Measurements from ENCODE around the gene CYB561A3. TPM values are rescaled to one million over a fixed set of nuclear protein-coding genes. Genes with fewer than 3 reads are reported as not detected.

The CYB561A3 gene
- total RNA-seq, 1 experiment from 2014 or later: 80.3 TPM

GRCh38 chr11:61370349-61371005 is 8.8 kb upstream of the CYB561A3 start:
- in situ Hi-C loops (cut with HindIII; ENCODE audit: low pct_unique_long_range_greater_than_20kb, low sequenced_read_pairs): no loop called here
- CTCF ChIA-PET: interaction anchor here (1.2 kb wide), 1 partner anchor 15 kb away, joined by 4 read pairs; no protein-coding TSS in a partner anchor
- no peak for TF ChIP-seq SIN3A (IDR thresholded peaks at IDR 0.05; ENCODE audit: borderline replicate concordance, insufficient read depth, low read depth, low read length)
- TF ChIP-seq CTCF (IDR thresholded peaks at IDR 0.05): no peak
- TF ChIP-seq REST (IDR thresholded peaks at IDR 0.05; ENCODE audit: insufficient read depth in 1 of 2, low read depth in 2 of 2, low read length in 1 of 2): no peak
- no peak for TF ChIP-seq TCF7L2 (IDR thresholded peaks at IDR 0.05; ENCODE audit: low read depth, low read length)
- peak; percentile 24; the same call in 1 of the 2 replicates for TF ChIP-seq POLR2AphosphoS5 (IDR thresholded peaks at IDR 0.05; ENCODE audit: low read depth, low read length)
- POLR2A ChIA-PET: interaction anchor here (1.5 kb wide), 1 partner anchor 9 kb away, joined by 9 read pairs; the partner anchor contains the start of genes CYB561A3 and TMEM138
- intact Hi-C loops (cut with micrococcal nuclease; ENCODE audit: unreplicated experiment): no loop called here
- Histone ChIP-seq H3K4me1 (ENCODE audit: control insufficient read depth, insufficient read depth, low read length) (no peaks in the 10 kb centered on the region), H3K36me3 (ENCODE audit: control insufficient read depth, insufficient read depth, low read length) (peaks cover 22% of the 10 kb centered on the region), H3K27ac (ENCODE audit: low read length) (no peak overlapping the region), H3K4me3 (ENCODE audit: low read depth in 2 of 2, low read length in 2 of 2) (no peak overlapping the region), H3K9me3 (ENCODE audit: control insufficient read depth, insufficient read depth, low read depth, low read length) (peaks cover 7% of the 10 kb centered on the region; the same call in 1 of the 2 replicates), H3K27me3 (ENCODE audit: control insufficient read depth, insufficient read depth, low read length) (no peaks in the 10 kb centered on the region)
- DNase-seq (ENCODE audit: low read depth, low spot score) (no peak), ATAC-seq (peak; percentile 62)
- no TSS peak for BruUV-seq (replicated peaks)

DNA sequence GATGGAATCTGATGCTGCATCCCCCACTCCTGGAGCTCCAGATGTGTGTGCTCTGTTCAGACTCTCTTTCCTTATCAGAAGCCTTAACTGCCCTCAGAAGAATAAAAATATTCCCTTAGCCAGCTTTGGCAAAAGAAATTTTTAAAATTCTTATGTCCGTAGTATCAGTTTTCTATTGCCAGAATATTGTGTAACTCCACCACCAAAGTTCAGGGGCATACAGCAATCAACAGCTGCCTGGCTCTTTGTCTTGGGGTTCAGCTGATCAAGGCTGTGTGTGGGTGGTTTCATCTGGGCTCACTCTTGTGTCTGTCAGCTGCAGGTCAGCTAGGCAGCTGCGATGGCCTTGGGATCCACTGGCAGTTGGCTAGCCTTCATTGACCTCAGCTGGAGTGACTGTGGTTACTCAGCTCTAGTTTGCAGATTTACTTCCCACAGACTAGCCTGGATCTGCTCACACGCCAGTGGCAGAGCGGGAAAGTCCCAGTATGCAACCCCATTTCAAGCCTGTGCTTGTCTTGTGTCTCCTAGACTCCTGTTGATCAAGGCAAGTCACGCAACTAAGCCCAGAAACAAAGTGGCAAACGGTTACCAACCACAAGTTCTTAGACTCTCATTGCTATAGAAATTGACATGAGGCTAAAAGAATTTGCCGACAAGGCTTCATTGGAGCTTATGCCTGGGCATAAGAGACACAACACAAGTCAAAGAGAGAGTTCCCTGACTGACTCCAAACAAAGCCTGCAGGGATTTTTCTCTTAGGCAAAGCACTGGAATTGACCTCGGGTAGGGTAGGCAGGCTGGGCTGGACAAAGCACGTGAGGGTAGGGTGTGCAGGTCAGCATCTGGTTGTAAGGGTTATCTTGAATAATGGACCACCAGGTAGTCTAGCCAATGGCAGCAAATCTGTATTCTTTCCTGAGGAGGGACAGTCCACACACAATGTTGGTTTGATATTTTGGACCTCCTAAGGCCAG is 8.0 kb upstream of the CYB561A3 start:
- intact Hi-C loops (cut with micrococcal nuclease; ENCODE audit: unreplicated experiment) (no loop called here), in situ Hi-C loops (cut with HindIII; ENCODE audit: low pct_unique_long_range_greater_than_20kb, low sequenced_read_pairs) (no loop called here)
- ATAC-seq (peak; percentile 32; the same call in 1 of the 2 replicates), DNase-seq (ENCODE audit: low read depth, low spot score) (no peak)
- no peak overlapping the region for H3K4me3 ChIP-seq (ENCODE audit: low read depth in 2 of 2, low read length in 2 of 2)
- H3K36me3 ChIP-seq (ENCODE audit: control insufficient read depth, insufficient read depth, low read length): peaks cover 22% of the 10 kb centered on the region
- H3K27me3 ChIP-seq (ENCODE audit: control insufficient read depth, insufficient read depth, low read length): no peaks in the 10 kb centered on the region
- H3K27ac ChIP-seq (ENCODE audit: low read length): no peak overlapping the region
- H3K4me1 ChIP-seq (ENCODE audit: control insufficient read depth, insufficient read depth, low read length): no peaks in the 10 kb centered on the region
- peaks cover 7% of the 10 kb centered on the region; the same call in 1 of the 2 replicates for H3K9me3 ChIP-seq (ENCODE audit: control insufficient read depth, insufficient read depth, low read depth, low read length)
- ChIA-PET POLR2A (no interaction called here), CTCF (interaction anchor here (0.5 to 1.2 kb wide), 2 partner anchors 15 to 16 kb away, joined by 4 to 6 read pairs; no protein-coding TSS in a partner anchor)
- BruUV-seq (replicated peaks): no TSS peak
- TF ChIP-seq SIN3A (IDR thresholded peaks at IDR 0.05; ENCODE audit: borderline replicate concordance, insufficient read depth, low read depth, low read length) (no peak), CTCF (IDR thresholded peaks at IDR 0.05) (no peak), REST (IDR thresholded peaks at IDR 0.05; ENCODE audit: insufficient read depth in 1 of 2, low read depth in 2 of 2, low read length in 1 of 2) (no peak), TCF7L2 (IDR thresholded peaks at IDR 0.05; ENCODE audit: low read depth, low read length) (no peak), POLR2AphosphoS5 (IDR thresholded peaks at IDR 0.05; ENCODE audit: low read depth, low read length) (no peak; the same call in 1 of the 2 replicates)
